Measurements from ENCODE around the gene SLC5A11. TPM values are rescaled to one million over a fixed set of nuclear protein-coding genes. Genes with fewer than 3 reads are reported as not detected.

SLC5A11 gene
- total and polyA plus RNA-seq, 2 of the 13 experiments (the other 11 are each of a cell fraction or from before 2014, with no cell fraction given), result 1.2 to 3.3 TPM

DNA sequence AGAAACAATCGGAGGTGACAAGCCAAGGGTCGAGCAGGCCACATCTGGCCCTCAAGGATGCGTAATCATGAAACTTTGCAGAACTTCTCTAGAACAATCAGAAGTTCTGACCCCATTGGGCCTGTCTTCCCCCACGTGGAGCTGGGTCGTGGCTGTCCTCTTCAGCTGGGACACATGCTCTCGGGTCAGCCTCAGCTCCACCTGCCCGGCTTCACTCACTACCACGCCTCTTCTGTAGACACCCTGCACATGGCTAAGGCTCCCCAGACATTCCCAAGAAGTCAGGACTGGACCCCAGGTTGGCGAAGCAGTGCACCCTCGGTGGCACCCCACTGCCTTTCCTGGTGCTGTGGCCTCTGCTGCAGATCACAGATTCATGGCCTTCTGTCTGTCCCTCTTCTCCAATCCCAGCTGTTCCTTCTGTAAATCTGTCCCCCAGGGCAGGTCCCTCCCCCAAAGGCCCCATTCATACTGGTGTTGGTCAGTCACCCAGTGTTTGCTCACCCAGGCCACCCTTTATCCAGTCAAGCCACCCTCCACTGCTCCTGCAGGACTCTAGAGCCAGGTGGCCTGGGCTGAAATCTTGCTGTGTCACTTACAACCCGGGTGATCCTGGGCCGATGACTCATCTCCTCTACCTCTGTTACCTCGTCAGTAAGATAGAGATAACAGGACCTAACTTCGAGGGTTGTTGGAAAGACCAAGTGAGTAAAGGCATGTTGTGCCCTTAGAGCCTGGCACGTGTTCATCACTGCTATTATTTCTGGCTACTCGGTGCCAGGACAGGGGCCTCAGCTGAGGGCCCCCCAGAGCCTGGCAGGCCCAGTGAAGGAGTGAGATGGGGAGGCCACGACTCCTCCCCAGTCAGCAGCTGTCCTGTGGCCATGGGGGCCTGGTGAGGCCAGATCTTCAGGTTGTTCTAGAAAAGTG lies 1.4 kb upstream of the SLC5A11 start (continued):
- TF ChIP-seq ZNF704 (CRISPR knock-in tag; IDR thresholded peaks at IDR 0.05; ENCODE audit: borderline replicate concordance) (no peak), ZKSCAN8 (CRISPR knock-in tag; IDR thresholded peaks at IDR 0.05; ENCODE audit: borderline replicate concordance) (no peak), THRA (CRISPR knock-in tag; IDR thresholded peaks at IDR 0.05; ENCODE audit: borderline replicate concordance) (no peak), GATA4 (IDR thresholded peaks at IDR 0.05; ENCODE audit: borderline replicate concordance, low read depth) (no peak), RNF2 (conservative IDR thresholded peaks at IDR 0.05; ENCODE audit: low read depth) (no peak), SNAPC4 (CRISPR knock-in tag; IDR thresholded peaks at IDR 0.05) (no peak)
- TF ChIP-seq, protein P1, sequence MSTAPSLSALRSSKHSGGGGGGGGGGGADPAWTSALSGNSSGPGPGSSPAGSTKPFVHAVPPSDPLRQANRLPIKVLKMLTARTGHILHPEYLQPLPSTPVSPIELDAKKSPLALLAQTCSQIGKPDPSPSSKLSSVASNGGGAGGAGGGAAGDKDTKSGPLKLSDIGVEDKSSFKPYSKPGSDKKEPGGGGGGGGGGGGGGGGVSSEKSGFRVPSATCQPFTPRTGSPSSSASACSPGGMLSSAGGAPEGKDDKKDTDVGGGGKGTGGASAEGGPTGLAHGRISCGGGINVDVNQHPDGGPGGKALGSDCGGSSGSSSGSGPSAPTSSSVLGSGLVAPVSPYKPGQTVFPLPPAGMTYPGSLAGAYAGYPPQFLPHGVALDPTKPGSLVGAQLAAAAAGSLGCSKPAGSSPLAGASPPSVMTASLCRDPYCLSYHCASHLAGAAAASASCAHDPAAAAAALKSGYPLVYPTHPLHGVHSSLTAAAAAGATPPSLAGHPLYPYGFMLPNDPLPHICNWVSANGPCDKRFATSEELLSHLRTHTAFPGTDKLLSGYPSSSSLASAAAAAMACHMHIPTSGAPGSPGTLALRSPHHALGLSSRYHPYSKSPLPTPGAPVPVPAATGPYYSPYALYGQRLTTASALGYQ (CRISPR knock-in tag; IDR thresholded peaks at IDR 0.05), result no peak
- TF ChIP-seq, protein P2, sequence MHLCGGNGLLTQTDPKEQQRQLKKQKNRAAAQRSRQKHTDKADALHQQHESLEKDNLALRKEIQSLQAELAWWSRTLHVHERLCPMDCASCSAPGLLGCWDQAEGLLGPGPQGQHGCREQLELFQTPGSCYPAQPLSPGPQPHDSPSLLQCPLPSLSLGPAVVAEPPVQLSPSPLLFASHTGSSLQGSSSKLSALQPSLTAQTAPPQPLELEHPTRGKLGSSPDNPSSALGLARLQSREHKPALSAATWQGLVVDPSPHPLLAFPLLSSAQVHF (CRISPR knock-in tag; IDR thresholded peaks at IDR 0.05), result no peak
- TF ChIP-seq, protein P3, sequence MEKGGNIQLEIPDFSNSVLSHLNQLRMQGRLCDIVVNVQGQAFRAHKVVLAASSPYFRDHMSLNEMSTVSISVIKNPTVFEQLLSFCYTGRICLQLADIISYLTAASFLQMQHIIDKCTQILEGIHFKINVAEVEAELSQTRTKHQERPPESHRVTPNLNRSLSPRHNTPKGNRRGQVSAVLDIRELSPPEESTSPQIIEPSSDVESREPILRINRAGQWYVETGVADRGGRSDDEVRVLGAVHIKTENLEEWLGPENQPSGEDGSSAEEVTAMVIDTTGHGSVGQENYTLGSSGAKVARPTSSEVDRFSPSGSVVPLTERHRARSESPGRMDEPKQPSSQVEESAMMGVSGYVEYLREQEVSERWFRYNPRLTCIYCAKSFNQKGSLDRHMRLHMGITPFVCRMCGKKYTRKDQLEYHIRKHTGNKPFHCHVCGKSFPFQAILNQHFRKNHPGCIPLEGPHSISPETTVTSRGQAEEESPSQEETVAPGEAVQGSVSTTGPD (CRISPR knock-in tag; IDR thresholded peaks at IDR 0.05), result 0 out of 2 replicates have a peak, but pooled peaks have one; percentile 15
- TF ChIP-seq, protein P4, sequence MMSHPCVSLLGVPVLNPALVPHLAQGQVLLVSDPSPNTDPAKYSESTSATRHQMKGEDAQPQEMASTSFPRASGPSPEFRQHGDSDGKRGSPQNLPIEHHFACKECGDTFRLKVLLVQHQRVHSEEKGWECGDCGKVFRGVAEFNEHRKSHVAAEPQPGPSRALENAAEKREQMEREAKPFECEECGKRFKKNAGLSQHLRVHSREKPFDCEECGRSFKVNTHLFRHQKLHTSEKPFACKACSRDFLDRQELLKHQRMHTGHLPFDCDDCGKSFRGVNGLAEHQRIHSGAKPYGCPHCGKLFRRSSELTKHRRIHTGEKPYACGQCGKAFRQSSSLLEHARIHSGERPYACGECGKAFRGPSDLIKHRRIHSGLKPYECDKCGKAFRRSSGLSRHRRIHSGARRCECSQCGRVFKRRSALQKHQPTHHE (CRISPR knock-in tag; IDR thresholded peaks at IDR 0.05; ENCODE audit: borderline replicate concordance), result no peak
- TF ChIP-seq, protein P5, sequence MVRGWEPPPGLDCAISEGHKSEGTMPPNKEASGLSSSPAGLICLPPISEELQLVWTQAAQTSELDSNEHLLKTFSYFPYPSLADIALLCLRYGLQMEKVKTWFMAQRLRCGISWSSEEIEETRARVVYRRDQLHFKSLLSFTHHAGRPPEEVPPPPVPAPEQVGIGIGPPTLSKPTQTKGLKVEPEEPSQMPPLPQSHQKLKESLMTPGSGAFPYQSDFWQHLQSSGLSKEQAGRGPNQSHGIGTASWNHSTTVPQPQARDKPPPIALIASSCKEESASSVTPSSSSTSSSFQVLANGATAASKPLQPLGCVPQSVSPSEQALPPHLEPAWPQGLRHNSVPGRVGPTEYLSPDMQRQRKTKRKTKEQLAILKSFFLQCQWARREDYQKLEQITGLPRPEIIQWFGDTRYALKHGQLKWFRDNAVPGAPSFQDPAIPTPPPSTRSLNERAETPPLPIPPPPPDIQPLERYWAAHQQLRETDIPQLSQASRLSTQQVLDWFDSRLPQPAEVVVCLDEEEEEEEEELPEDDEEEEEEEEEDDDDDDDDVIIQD (CRISPR knock-in tag; IDR thresholded peaks at IDR 0.05; ENCODE audit: low read depth), result no peak

Data from HepG2 (cell line).